SHP77 treated with DMSO at 0.1 percent for 48 hours (cell line): ENCODE measurements around the gene TTLL5.

Experiments
- DNase-seq: peaks from one replicate; lab custom pipeline; 2025; lab: John Stamatoyannopoulos, UW

The TTLL5 gene

DNA sequence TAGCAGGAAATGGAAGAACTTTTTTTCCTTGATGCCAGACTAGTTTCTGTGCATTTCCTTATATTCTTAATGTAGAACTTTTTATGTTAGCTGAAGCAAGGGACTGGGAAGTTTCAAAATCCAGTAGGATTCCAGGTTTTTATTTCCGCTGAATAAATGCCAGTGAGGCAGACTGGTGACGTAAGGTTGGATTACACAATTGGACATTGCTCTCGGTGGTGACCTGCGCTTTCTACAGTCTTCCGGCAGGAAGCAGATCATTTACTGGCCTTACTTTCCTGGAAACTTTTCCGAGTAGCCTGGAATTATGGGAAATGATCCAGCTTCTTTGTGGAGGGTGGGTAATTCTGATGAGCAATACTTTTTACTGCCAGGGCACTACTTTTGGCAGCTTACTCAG lies 328.1 kb downstream of the TTLL5 start:
- DNase-seq = no peak

DNA sequence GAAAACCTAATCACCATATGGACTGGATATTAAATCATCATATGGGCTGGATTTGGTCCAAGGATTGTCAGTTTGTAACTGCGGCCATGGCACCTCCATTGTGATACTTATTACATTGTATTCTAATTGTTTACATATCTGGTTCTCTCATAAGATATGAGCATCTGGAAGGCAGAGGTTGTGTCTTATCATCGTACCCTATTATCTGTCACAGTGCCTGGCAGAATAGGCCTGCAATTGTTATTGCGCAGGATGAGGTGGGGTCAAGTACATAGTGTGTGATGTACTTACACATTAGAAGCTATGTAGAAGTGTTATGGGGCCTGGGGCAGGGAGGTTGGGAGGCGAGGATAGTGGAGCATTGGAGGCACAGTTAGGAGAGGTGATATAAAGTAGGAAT lies 329.3 kb downstream of the TTLL5 start:
- DNase-seq = no peak

DNA sequence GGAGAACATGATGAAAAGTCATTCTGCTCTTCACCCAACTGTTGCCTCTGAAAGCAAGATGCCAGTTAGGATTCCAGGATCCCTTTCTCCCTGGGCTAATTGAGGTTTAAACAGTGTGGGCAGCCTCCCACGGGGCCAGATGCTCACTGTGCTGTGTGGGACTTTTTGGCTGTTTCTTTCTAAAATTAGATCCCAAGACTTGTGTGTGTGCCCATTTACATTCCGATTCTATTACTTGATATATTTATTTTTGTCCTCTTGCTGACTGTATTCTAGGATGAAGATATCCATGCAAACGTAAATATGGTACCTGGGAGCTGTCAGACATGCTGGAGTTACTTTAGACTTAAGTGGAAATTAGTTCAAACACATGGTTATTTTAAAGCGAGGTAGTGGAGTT lies 330.7 kb downstream of the TTLL5 start:
- no peak for DNase-seq

DNA sequence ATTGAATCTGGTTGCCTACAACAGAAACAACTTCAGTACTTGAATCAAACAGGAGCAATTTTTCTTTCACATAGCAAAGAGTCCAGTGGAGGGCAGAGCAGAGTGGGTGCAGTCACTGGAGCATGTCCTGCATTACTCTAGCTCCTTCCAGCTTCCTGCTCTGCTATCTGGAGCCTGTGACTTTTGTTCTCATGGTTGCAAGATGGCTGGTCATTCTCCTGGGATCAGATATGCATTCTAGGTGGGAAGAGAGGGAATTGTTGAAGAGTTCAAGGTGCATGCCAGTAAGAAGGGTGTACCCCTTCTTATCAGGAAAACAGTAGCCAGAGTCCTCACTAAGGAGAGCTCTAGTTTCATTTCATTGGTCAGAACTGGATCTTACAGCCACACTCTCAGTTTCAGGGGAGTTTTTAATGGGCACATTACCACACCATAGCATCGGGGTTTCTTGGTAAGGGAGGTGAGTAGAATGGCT lies 332.6 kb downstream of the TTLL5 start:
- no peak for DNase-seq

DNA sequence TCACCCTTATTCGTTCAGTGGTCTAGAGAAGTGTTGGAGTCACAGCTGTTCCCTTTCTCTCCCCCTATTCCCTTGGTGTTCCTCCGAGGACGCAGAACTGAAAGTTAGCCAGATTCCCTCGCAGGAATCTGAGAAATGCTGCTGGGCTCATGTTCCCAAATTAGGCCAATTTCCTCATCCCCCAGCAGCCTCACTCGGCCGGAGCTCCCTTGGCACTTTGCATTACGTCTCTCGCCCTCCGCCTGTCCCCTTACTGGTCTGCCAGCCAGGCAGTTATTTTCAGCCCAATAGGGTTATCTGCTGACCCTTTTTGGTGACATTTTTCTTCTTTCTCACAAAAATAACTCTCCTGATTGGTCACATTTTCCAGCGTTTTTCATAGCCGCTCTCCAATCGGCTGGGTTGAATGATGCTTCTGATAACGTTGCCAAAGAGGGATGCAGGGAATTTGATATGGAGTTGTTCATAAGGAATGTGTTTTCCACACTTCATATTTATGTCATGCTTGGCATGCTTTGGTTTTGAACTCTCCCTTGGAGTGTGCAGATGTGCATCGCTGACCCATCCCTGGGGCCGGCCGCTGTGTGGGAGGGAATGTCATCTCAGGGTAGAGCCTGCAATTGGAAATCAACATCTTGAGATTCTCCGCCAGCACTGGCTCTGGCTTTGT lies 334.5 kb downstream of the TTLL5 start:
- DNase-seq = no peak

DNA sequence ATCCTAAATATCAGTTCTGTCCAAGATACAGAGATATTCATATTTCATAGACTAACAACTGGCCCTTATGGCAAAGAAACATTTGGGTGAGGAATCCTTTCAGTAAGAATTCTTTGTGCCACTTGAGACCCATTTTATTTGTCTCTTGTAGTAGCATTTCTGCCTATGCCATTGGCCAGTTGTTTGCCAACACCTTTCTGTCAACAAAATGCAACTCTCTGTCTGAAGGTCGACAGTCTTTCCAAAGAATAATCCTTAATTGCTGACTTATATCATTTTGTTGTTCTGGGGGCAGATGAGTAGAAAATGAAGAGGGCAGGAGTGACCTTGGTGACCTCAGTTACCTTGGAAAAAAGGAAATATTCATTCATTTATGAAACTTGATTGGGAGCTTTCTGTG lies 335.4 kb downstream of the TTLL5 start:
- DNase-seq = no peak

DNA sequence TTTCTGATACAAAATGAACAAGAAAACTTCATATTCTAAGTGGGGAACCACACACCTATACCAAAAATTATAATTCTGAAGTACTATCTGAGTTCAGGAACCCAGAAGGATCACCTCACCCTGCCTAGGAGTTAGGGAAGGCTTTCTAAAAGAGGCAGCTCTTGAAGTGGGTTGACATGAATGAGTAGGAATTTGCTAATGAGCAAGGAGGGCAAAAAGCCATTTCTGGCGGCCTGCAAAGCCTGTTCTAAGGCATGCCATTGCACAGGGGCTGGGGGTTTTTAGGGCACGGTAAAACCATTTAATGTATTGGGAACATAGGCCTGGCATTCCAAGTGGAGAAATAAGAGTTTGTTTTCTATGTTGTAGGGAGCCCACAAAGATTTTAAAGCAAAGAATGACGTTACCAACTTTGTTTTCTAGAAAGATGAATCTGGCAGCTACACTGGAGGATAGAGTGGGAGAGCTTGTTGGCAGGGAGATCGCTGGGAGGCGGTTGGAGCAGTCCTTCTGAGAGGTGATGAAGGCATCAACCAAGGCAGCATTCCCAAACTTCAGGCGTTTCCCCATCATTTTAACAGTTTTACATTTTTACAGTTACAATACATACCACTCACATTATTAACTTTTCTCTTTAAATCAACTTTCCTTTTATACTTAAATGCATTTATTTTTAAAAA lies 338.6 kb downstream of the TTLL5 start:
- no peak for DNase-seq

DNA sequence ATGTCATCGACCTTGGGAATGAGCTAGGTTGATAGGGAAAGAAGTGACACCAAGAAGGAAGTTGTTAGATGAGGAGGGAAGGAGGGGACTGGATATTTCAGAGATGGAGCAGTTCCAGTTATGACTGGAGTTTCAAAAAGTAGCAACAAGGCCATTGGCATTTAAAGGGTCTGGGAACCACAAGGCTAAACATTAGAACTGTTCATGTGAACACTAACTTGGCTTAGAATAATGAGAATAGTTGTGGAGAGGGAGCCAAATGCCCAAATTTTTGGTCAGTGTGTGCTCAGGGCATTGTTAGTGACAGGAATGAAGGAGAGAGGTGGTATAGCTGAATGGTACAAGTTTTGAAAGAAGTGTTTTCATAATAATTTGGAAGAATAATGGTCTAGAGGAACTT lies 341.3 kb downstream of the TTLL5 start:
- no peak for DNase-seq
